Right lung (tissue), 5 donors: ENCODE measurements around the gene SOBP. TPM values are rescaled to one million over a fixed set of nuclear protein-coding genes. Genes with fewer than 3 reads are reported as not detected.

Experiments
- DNase-seq, 2 donors: peaks; one replicate each; pipeline ENCODE4 v3.0.0-alpha.2; 2013
- polyA plus RNA-seq, 5 donors: library from polyadenylated mRNA; unstranded; fragments of 120-200 nt; gene quantifications; one replicate each; pipeline versions ENCODE4 v1.2.1 to v1.2.3, GENCODE V29; 2013; ENCODE audit warnings: inconsistent platforms in 1 of 5, low replicate concordance in 1 of 5; ENCODE audit not compliant: insufficient read length in 5 of 5, insufficient read depth in 1 of 5

Gene SOBP
- polyA plus RNA-seq, 5 donors = 6.7 to 9.2 (median 7.5) TPM

DNA sequence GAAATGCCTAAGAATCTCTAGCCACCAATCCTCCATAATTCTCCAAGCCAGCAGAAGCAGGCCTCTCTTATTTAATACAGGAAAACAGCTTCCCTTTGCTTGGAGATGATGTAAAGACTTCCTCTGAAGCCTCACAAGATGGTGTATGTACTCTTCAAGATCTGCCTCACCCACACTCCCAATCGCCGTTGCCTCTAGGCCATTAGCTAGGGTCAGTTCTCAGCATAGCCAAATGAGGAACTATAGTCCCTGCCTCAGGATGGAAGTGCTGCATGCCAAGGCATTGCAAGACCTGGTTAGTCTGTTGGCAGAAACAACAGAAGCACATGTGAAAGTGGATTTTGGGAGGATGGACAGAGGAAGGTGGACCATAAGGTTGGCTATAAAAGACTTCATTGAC lies 195.1 kb downstream of the SOBP start:
- DNase-seq = no peak

DNA sequence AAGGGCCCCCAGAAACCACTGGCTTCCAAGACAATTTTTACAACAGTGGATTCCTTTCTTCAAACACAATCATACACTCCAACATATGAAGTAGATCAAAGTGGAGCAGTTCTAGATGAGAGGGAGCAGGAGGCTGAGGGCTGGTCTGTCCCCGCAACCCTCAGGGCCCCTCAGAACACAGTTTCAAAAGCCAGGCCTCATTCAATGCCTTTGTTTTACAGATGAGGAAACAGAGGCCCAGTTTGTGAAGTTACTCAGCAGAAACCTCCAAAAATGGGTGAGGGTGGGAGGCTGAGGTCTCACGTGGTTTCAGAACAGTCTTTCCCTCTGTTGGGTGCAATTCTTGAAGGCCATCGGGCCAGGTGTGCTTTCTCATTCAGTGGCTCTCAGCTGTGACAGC lies 199.3 kb downstream of the SOBP start:
- no peak for DNase-seq

DNA sequence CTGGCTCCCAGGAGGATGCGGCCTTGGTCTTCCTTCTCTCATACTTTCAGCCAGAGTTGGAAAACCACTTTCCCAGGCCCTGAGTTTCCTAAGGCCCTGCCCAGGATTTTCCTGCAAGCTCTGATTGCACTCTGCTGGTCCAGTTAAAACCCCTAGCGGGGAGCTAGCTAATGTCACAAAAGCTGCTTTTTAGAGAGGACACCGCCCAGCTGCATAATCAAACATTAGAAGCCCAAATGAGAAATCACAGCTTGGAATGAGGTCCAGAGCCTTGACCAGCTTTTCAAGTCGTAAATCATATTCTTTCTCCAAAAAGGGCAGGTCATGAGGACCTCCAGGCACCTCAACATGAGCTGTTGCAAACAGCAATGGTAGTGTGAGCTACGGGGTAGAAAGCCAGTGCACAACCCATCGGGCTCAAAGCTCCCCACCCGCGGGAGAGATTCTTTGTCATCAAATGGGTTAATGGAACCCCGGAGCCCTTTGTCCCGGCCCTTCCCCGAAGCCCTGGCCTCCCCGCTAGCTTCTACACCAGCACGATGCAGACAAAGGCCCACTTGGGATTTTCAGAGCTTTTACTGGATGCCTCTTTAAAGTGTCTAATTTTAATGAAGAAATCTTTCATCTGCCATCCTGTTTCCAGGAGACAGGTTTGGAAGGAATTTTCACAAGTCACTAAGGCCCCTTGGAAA lies 200.2 kb downstream of the SOBP start:
- DNase-seq = no peak

DNA sequence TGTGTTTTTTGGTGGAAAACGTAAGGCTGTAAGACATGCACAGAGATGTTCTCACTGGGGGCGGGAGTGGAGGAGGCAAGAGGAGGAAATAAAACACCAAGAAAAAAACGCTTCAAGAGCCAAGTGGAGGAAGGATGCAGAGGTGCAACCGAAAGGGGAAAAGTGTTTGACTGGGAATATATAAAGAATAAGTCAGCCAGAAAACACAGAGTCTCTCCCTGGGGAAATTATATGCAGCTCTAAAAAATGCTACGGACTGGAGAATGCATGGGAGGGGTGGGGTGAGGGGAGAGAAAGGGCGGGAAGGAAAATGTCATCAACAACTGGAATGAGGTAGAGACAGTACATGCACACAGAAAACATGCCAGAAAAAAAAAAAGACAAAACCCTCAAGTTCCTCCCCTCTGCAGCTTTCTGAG lies 200.7 kb downstream of the SOBP start:
- no peak for DNase-seq

DNA sequence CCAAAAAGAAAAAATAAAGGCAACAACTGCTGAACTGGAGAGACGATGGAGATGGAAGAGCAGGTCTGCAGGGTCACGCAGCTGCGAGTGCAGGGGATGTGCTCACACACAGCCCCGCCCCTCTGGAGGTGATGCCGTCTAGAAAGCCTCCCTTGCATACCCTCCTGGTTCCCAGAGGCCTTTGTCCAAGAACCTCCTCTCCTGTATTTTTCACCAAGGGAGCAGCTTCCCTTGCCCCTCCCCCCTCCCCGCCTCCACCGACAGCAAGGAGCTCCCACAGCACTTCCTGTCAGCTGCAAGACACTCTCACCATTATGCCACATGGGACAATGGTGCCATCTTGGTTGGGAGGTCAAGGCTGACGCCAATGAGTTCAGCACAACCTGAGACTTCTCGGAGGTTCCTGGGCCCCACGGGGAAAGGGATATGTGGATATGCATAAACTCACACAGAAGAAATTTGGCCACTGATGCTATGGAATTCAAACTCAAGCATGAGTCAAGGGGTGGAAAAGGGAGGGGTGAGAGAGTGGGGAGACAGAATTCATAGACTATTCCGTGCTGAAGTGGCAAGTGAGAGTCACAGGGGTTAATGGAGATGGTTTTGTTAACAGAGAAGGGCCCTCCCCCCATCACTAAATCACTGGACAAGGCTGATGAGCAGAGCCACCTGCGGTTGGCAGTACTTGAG lies 201.3 kb downstream of the SOBP start:
- DNase-seq = no peak

DNA sequence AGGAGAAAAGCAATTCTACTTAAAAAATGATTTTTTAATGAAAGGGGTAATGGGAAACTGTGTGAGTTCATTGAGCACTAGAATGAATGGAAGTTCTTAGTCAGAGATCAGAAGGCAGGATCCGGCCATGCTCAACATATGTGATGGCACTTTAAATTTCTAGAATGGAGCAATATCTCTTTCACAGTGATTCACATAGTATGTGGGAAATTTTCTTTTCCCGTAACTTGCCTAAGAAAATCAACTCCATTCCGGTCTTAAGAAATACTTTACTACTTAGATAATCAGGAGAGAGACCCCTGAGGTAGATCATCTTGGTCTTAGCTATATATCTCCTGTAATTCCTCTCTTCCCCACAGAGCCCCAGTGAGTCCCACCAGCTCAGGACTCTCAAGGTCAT lies 202.4 kb downstream of the SOBP start:
- DNase-seq = no peak

DNA sequence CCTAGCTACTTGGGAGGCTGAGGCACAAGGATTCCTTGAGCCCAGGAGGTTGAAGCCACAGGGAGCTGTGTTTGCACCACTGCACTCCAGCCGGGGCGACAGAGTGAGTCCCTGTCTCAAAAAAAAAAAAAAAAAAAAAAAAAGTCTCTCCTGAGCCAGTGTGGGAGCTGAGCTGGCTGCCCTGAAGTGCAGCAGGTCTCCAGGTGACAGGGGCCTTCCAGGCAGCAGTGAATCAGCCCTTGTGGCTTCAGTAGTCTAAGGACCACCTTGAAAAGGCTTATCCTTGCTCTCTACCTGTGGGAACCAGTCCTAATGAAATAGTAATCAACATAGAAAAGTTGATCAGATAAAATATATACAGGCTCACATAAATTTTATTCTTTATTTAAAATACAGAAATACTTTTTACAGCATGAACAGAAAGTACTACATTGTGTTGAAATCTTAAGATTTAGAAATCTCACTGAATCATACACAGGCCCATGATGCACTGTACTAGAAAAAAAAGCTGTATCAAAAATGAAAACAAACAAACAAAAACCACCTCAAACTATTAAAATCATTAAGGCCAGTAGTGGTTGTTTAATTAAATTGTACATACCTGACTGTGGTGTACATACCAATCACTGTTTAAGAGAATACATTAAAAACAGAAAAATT lies 205.3 kb downstream of the SOBP start:
- DNase-seq = no peak

DNA sequence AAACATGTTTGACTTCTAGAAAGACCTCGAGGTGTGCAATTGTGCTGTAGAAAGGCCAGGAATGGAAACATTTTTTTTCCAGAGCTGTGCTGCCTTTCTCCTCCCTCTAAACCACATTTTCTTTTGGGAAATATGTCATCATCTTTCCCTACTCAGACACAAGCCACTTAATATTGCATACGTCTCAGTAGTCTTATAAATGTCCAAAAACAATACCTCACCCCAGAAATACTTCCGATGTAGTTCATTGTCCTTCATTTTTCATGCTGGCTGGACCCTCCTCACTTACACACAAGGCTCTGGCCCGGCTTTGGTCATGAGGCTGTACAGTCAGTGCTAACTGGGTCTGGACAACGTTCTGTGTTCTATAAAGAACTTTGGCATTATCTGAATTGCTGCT lies 207.8 kb downstream of the SOBP start:
- no peak for DNase-seq

DNA sequence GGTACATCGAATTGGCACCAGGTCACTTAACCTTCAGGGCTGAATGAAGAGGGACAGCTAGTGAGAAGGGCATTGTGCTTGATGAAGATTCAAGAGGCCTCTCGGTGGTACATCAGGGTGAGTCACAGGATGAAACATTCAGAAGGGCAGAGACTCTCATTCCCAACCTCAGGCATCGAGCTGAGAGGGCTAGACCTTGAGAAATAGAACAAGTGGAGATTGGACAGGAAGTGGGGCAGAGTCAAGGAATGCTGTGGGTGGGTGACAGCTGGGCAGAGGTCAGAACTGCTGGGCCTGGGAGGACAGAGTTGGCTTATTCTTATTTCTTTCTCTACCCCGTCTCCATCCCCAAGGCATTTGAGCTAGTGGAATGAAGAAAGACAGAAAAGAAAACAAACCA lies 208.2 kb downstream of the SOBP start:
- no peak for DNase-seq

DNA sequence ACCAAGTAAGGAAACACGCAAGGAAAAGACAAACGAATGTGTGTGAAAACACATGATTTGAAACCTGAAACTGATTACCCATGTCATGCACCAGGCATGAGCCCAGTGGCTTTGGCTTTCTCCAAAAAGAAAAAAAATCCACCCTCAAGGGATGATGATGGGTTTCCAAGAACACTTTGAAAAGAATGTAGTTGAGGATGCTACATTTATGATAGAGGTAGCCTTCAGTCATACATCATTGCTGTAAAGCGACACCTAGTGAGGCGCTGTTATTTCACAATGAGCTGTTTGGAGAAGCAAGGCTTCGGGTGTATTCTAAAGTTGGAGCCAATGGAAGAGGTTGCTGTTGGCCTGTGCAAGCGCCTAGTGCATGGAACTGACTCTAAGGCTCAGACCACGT lies 209.3 kb downstream of the SOBP start:
- DNase-seq = no peak

DNA sequence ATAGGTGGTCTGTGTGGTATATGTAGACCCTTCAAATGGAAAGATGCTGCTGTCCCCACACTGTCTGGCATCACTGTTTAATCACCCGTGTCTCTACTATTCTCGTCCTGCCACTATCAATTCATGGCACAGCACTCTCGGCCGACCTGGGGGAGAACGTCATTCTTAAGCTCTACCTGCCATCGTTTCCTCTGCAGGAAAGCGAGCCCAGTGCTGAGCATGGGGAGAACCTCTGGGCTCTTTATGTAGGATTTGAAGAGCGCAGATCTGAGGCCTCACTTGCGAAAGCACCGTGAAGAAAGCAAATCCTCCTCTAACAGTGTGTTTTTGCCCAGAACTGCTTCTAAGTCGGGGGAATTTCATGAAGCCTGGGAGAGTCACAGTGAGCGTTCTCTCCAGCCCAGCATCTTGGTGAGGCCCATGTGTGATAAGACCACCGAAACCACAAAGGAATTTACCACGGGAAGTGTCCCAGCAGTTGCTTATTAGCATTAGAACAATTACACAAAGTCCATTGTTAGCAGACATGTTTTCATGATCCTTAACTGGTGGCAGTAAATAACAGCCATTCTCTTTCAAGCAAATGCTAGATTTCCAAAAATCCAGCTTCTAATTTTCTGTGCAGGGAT lies 209.9 kb downstream of the SOBP start:
- no peak for DNase-seq

DNA sequence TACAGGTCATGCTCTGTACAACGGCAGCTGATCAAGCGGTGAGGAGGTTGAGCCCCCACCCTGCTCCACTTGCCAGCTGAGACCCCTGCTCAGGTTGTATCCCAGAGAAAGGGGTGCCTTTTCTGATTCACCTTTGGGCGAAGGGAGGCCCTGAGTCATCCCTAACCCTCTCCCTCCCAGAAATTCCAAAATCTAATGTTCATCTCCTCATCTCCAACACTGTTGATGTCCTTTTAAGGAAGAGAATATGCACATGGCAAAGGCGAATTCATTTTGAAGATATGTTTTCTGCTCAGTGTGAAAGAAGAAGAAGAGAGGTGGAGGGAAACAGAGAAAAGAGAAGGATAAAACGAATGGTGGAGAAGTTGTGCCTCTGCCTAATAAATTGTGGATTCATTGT lies 213.7 kb downstream of the SOBP start:
- no peak for DNase-seq

DNA sequence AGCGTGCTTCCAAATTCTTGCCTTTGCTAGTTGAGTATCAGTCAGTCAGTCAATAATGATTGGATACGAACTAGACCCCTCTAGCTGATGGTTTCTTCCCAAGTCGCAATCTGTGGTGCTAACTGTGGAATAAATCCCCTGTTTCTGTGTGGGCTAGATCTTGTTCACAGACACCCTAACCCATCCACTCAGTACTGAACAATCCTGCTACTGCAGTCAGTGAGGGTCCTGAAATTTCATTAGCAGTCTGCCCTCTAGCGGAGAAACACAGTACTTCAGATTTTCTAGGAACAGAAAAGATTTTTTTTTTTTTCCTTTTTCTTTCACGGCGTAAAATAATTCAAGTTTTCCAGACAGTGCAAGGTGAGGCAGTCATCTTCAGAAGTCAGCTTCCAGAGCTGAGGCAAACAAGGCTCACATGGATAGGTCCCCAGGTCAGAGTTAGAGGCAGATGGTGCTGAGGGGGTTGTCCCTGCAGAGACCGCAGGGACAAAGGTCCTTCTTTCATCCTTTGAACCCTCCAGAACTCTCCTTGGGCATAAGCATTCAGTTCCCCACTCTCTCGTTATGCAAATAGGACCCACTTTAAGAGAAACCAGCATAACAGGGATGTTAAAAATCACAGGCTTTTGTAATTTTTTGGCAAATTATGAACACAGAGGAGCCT lies 214.6 kb downstream of the SOBP start:
- peak in 1 of 2 donors; percentile 41 for DNase-seq

DNA sequence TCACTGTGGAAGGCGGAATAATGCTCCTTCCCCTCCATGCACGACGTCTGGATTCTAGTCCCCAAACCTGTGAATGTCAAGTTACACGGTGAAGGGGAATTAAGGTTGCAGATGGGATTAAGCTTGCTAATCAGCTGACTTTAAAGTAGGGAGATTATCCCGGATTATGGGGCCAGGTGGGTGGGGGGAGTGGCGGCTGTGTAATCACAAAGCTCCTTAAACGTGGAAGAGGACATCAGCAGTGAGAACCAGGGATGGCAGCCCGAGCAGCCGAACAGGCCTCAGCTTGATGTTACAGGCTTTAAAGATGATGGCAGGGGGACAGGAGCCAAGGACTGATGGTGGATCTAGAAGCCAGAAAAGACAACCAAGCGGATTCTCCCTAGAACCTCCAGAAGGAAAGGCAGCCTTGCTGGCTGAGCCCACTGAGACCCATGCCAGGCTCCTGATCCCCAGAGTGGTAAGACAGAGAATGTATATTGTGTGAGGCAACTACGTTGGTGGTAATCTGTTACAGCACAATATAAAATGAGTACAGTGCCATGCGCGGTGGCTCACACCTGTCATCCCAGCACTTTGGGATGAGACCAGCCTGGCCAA lies 216.7 kb downstream of the SOBP start:
- DNase-seq = no peak

DNA sequence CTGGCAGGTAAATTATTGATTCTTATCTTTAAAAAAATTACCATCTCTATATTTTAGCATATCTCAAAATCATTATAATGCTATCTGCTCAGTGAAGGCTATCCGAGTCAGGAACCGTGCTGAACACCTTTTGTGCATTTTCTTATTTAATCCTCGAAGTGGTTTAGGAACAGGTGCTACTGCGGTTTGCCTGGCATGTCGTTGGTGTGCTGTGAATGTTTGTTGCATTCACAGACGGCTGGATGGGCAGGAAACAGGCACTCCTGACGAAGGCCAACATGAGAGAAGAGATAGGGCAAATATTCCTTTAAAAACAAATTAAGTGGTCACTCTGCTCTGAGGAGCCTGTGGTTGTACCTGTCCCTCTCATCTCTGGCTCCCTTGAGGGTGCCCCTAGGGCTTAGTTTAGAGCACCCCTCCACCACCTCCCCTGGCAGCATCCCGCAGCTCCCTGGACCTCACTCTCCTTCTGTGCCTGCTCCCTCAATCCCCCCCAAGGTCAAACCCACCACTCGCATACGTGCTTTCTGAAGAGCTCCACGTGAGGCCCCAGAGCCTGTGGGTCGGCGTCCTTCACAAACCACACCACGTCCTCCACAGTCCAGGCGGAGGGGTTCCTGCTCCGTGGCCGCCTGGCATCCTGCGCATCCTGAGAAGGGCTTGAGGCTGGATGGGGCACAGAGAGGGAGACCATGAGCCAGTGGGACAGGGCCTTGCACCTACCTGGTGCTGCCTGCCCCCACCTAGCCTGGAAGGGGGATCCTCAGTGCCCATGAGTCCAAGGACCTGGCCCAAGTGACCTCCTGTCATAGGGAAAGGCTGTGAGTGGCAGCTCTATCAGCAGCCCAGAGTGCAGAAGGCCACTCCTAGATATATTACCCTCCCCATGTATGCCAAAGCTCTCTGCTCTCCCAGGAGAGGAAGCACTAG lies 217.7 kb downstream of the SOBP start:
- DNase-seq = no peak

DNA sequence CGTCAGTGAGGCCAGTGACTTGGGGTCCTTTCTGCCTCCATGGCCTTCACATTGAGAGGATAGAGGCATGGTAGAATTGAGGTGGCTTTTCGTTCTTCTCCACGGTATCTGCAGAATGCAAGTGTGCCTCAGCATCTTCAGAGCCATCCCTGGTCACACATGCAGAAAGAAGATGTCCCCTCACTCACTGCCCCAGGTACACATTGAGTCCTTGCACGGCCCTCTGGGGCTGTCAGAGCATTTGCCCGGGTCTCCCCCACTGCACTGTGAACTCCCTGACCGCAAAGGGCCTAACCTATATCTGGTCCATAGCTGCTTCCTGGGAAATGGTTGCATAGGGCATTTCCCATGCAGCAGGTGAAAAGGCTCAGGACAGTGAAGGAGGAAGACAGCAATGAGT lies 218.5 kb downstream of the SOBP start:
- DNase-seq = no peak

DNA sequence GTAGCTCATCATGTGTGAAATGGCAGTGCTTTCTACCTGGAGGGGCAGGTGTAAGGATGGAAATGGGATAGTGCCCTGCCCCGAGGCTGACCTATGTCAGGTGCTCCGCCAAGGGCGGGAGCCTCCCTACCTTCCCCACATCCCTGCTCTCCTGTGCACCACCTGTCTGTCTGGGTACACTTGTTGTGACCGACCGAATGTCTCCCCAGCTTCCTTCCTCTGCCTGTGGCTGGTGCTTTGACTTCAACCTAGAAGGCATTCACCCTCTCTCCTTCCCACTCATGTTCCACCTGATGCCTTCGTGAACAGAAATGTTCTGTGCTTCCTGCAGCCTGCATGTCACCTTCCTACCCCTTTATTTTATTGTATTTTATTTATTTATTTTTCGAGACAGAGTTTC lies 219.4 kb downstream of the SOBP start:
- DNase-seq = no peak
